Measurements from ENCODE around the gene KIAA0040. TPM values are rescaled to one million over a fixed set of nuclear protein-coding genes. Genes with fewer than 3 reads are reported as not detected.

Gene KIAA0040
- total RNA-seq, 1 experiment from 2014 or later = 27.7 TPM

- H3K27me3 Mint-ChIP-seq (ENCODE audit: insufficient read depth, unreplicated experiment) = no peaks in the 10 kb centered on the region
- BruUV-seq (replicated peaks) = no TSS peak
- no peak for DNase-seq (ENCODE audit: unreplicated experiment)
- peaks cover 27% of the 10 kb centered on the region for H3K4me1 Mint-ChIP-seq (ENCODE audit: insufficient read depth, unreplicated experiment)
- H3K36me3 Mint-ChIP-seq (ENCODE audit: insufficient read depth, unreplicated experiment) = no peaks in the 10 kb centered on the region
- POLR2A ChIA-PET = interaction anchor here (0.8 kb wide), 1 partner anchor 25 kb away, joined by 4 read pairs; no protein-coding TSS in a partner anchor
- TF ChIP-seq, protein P1, sequence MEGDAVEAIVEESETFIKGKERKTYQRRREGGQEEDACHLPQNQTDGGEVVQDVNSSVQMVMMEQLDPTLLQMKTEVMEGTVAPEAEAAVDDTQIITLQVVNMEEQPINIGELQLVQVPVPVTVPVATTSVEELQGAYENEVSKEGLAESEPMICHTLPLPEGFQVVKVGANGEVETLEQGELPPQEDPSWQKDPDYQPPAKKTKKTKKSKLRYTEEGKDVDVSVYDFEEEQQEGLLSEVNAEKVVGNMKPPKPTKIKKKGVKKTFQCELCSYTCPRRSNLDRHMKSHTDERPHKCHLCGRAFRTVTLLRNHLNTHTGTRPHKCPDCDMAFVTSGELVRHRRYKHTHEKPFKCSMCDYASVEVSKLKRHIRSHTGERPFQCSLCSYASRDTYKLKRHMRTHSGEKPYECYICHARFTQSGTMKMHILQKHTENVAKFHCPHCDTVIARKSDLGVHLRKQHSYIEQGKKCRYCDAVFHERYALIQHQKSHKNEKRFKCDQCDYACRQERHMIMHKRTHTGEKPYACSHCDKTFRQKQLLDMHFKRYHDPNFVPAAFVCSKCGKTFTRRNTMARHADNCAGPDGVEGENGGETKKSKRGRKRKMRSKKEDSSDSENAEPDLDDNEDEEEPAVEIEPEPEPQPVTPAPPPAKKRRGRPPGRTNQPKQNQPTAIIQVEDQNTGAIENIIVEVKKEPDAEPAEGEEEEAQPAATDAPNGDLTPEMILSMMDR (IDR thresholded peaks at IDR 0.05; ENCODE audit: unreplicated experiment) = no peak
- CTCF ChIA-PET = interaction anchor here (0.6 to 7.2 kb wide), 9 partner anchors 10 to 808 kb away, joined by 3 to 67 read pairs (median 5); no protein-coding TSS in a partner anchor
- no peak overlapping the region for H3K4me3 Mint-ChIP-seq (ENCODE audit: unreplicated experiment)
- peaks cover 14% of the 10 kb centered on the region for H3K9me3 Mint-ChIP-seq (ENCODE audit: unreplicated experiment)
- intact Hi-C loops (cut with micrococcal nuclease) = no loop called here
- H3K27ac Mint-ChIP-seq (ENCODE audit: low read depth, unreplicated experiment) = no peak overlapping the region
Measured at GRCh38 chr1:175217721-175218531, 25.4 kb upstream of the KIAA0040 start.

DNA sequence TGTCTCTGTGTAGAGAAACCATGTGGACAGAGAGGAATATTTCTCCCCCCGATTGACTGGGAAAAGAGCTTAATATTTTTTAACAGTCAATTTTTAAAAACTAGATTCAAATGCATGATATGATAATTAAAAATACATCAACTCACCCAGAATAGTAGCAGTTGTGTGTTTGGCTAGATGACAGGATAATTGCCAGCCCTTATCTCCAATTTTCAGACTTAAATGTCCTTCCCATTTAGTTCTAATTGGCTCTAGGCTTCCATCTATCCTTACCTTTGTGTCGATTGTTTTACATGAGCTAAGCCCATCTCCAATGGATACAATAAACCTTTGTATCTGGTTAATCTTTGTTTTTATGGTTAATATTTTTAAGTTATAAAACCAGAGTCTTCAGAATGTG, 23.9 kb upstream of the KIAA0040 start:
- no peak overlapping the region for H3K4me3 Mint-ChIP-seq (ENCODE audit: unreplicated experiment)
- H3K27me3 Mint-ChIP-seq (ENCODE audit: insufficient read depth, unreplicated experiment) = no peaks in the 10 kb centered on the region
- POLR2A ChIA-PET = interaction anchor here (0.6 to 1.7 kb wide), 2 partner anchors 25 to 423 kb away, joined by 4 to 5 read pairs; no protein-coding TSS in a partner anchor
- DNase-seq (ENCODE audit: unreplicated experiment) = no peak
- CTCF ChIA-PET = interaction anchor here (0.7 to 7.2 kb wide), 11 partner anchors 9 to 856 kb away, joined by 3 to 67 read pairs (median 7); no protein-coding TSS in a partner anchor
- no TSS peak for BruUV-seq (replicated peaks)
- no peak overlapping the region for H3K27ac Mint-ChIP-seq (ENCODE audit: low read depth, unreplicated experiment)
- peaks cover 14% of the 10 kb centered on the region for H3K9me3 Mint-ChIP-seq (ENCODE audit: unreplicated experiment)
- intact Hi-C loops (cut with micrococcal nuclease) = no loop called here
- no peaks in the 10 kb centered on the region for H3K36me3 Mint-ChIP-seq (ENCODE audit: insufficient read depth, unreplicated experiment)
- H3K4me1 Mint-ChIP-seq (ENCODE audit: insufficient read depth, unreplicated experiment) = peaks cover 15% of the 10 kb centered on the region
- TF ChIP-seq, protein P1 (IDR thresholded peaks at IDR 0.05; ENCODE audit: unreplicated experiment) = no peak

GRCh38 chr1:175211656-175212055, 19.1 kb upstream of the KIAA0040 start:
- no TSS peak for BruUV-seq (replicated peaks)
- no peak overlapping the region for H3K27ac Mint-ChIP-seq (ENCODE audit: low read depth, unreplicated experiment)

DNA sequence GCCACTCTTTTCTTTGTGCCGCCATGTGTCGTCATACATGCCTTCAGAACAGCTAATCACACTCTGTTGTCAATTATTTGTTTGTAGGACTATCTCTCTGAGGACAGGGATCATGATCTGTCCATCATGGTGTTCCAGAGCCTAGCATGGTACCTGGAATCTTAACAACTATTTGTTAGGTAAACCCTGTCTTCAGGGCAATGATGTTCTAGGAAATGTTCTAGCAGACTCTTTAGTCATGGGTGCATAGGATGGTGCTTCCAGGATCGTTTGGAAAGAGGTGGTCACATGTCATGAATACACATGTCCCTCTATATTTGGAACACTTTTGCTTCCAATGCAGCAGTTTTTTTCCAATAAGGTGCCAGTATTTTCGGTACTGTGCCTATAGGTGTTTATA, 18.2 kb upstream of the KIAA0040 start:
- no peak for DNase-seq (ENCODE audit: unreplicated experiment)
- ChIA-PET CTCF (interaction anchor here (0.8 to 13.0 kb wide), 6 partner anchors 11 to 108 kb away, joined by 3 to 74 read pairs (median 15); no protein-coding TSS in a partner anchor), POLR2A (interaction anchor here (4.0 kb wide), 1 partner anchor 13 kb away, joined by 20 read pairs; no protein-coding TSS in a partner anchor)
- H3K27me3 Mint-ChIP-seq (ENCODE audit: insufficient read depth, unreplicated experiment) = no peaks in the 10 kb centered on the region
- intact Hi-C loops (cut with micrococcal nuclease) = no loop called here
- H3K36me3 Mint-ChIP-seq (ENCODE audit: insufficient read depth, unreplicated experiment) = no peaks in the 10 kb centered on the region
- H3K4me3 Mint-ChIP-seq (ENCODE audit: unreplicated experiment) = no peak overlapping the region
- BruUV-seq (replicated peaks) = no TSS peak
- H3K4me1 Mint-ChIP-seq (ENCODE audit: insufficient read depth, unreplicated experiment) = peaks cover 6% of the 10 kb centered on the region
- TF ChIP-seq, protein P1 (IDR thresholded peaks at IDR 0.05; ENCODE audit: unreplicated experiment) = no peak
- H3K9me3 Mint-ChIP-seq (ENCODE audit: unreplicated experiment) = peaks cover 14% of the 10 kb centered on the region
- no peak overlapping the region for H3K27ac Mint-ChIP-seq (ENCODE audit: low read depth, unreplicated experiment)

More at GRCh38 chr1:175211656-175212055, 19.1 kb upstream of the KIAA0040 start:
- no peak for DNase-seq (ENCODE audit: unreplicated experiment)
- TF ChIP-seq, protein P1 (IDR thresholded peaks at IDR 0.05; ENCODE audit: unreplicated experiment) = no peak
- CTCF ChIA-PET = interaction anchor here (0.7 to 7.2 kb wide), 7 partner anchors 10 to 108 kb away, joined by 3 to 67 read pairs (median 5); no protein-coding TSS in a partner anchor
- Mint-ChIP-seq H3K4me1 (ENCODE audit: insufficient read depth, unreplicated experiment) (peaks cover 3% of the 10 kb centered on the region), H3K27me3 (ENCODE audit: insufficient read depth, unreplicated experiment) (no peaks in the 10 kb centered on the region), H3K36me3 (ENCODE audit: insufficient read depth, unreplicated experiment) (no peaks in the 10 kb centered on the region), H3K4me3 (ENCODE audit: unreplicated experiment) (no peak overlapping the region), H3K9me3 (ENCODE audit: unreplicated experiment) (peaks cover 14% of the 10 kb centered on the region)
- intact Hi-C loops (cut with micrococcal nuclease) = no loop called here
- POLR2A ChIA-PET = interaction anchor here (0.8 to 1.2 kb wide), 4 partner anchors 9 to 585 kb away, joined by 3 to 8 read pairs (median 4); no protein-coding TSS in a partner anchor

All from MCF 10A (cell line).